A673 (cell line): ENCODE results near the gene SETX. TPM values are rescaled to one million over a fixed set of nuclear protein-coding genes. Genes with fewer than 3 reads are reported as not detected.
"Not testable (repeated sequence)": the region's sequence is repeated elsewhere in the genome, so short reads cannot be mapped to it uniquely, and the experiment has no call there.

ENCODE experiments used
- BruUV-seq: library from RNA; stranded (reverse); fragments of 400-500 nt; replicated peaks from 2 replicates; lab custom pipeline; 2021; lab: Mats Ljungman, UMichigan
- CTCF ChIA-PET: fragments of 300-600 bp; sonication (Branson Sonifier 250); formaldehyde crosslinking; loops from one replicate; lab custom pipeline; 2022; ENCODE audit warnings: antibody characterized with exemption; lab: Charles Lee
- POLR2A ChIA-PET: fragments of 300-600 bp; sonication (Branson Sonifier 250); formaldehyde crosslinking; loops from one replicate; lab custom pipeline; 2022; ENCODE audit warnings: antibody characterized with exemption; ENCODE audit not compliant: low non-redundant PET; lab: Charles Lee
- DNase-seq: peaks from one replicate; pipeline ENCODE4 v3.0.0-alpha.2; 2015; ENCODE audit warnings: low spot score
- H3K27ac ChIP-seq: fragments of 200-600 bp; sonication (generic); 2 replicates; pipeline ENCODE4 v1.5.1; 2016; ENCODE audit warnings: mixed run types, low read depth, mild to moderate bottlenecking, mixed read lengths, antibody characterized with exemption, low read length; ENCODE audit not compliant: poor library complexity, severe bottlenecking
- H3K27me3 ChIP-seq: fragments of 200-600 bp; sonication (generic); replicated peaks from 2 replicates; pipeline ENCODE4 v1.6.1; 2017; ENCODE audit warnings: mixed run types, low read depth, mild to moderate bottlenecking, mixed read lengths, antibody characterized with exemption, low read length; ENCODE audit not compliant: insufficient read depth, poor library complexity
- H3K36me3 ChIP-seq: fragments of 200-600 bp; sonication (generic); 2 replicates; pipeline ENCODE4 v1.6.1; 2016; ENCODE audit warnings: mixed run types, mild to moderate bottlenecking, mixed read lengths, antibody characterized with exemption, low read length; ENCODE audit not compliant: insufficient read depth, poor library complexity, severe bottlenecking
- H3K4me1 ChIP-seq: fragments of 200-600 bp; sonication (generic); 2 replicates; pipeline ENCODE4 v1.6.1; 2017; ENCODE audit warnings: mixed run types, mild to moderate bottlenecking, mixed read lengths, antibody characterized with exemption, low read length; ENCODE audit not compliant: insufficient read depth, poor library complexity, severe bottlenecking
- H3K4me3 ChIP-seq: fragments of 200-600 bp; sonication (generic); 2 replicates; pipeline ENCODE4 v1.5.1; 2016; ENCODE audit warnings: low read depth, mixed run types, mild to moderate bottlenecking, mixed read lengths, low read length; ENCODE audit not compliant: poor library complexity, severe bottlenecking
- H3K9me3 ChIP-seq: fragments of 200-600 bp; sonication (generic); 2 replicates; pipeline ENCODE4 v1.6.1; 2016; ENCODE audit warnings: mixed run types, low read depth, mild to moderate bottlenecking, mixed read lengths, antibody characterized with exemption, low read length; ENCODE audit not compliant: poor library complexity, severe bottlenecking
- EZH2 ChIP-seq: fragments of 200-600 bp; sonication (generic); IDR thresholded peaks from 2 replicates; pipeline ENCODE4 v1.6.1; 2017; ENCODE audit warnings: borderline replicate concordance, low read depth, mild to moderate bottlenecking, mixed read lengths, antibody characterized with exemption, low read length; ENCODE audit not compliant: poor library complexity, severe bottlenecking
- intact Hi-C: fragments of 100-400 bp; cut with micrococcal nuclease; formaldehyde crosslinking; loops from one replicate; pipeline ENCODE4 v1.10.0; 2022; ENCODE audit not compliant: unreplicated experiment
- total RNA-seq: library from RNA; stranded (reverse); gene quantifications from 2 replicates; pipeline ENCODE4 v1.2.3, GENCODE V29; 2021
- TF ChIP-seq, protein P1 (sequence below): fragments of 300-800, 200-600 bp; sonication (generic); conservative IDR thresholded peaks from 2 replicates; pipeline ENCODE4 v1.5.1; 2017; ENCODE audit warnings: low read depth, mild to moderate bottlenecking, antibody characterized with exemption, low read length, moderate library complexity, mixed read lengths

The SETX gene
- total RNA-seq, 1 experiment from 2014 or later, result 41.4 TPM

DNA sequence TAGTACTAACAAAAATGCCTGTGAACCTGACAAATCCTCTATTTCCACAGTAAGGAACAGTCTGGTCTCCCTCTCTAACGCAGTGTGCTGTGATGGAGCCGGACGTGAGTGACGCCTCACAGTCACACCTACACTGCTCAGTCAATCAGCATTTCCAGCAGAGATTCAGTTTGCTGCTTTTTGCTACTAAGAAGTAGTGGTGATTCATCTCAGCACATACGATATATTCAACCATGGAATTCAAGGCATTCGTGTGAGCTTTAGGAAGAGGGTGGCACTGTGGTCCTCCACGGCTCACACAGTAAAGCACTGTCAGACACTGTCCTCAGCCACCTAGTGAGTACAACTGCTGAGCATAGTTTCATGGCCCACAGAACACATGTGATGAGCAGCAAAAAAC lies 70.9 kb downstream of the SETX start:
- POLR2A ChIA-PET, result interaction anchor here (0.6 kb wide), 1 partner anchor 183 kb away, joined by 3 read pairs; no protein-coding TSS in a partner anchor
- H3K27ac ChIP-seq, result no peak overlapping the region

DNA sequence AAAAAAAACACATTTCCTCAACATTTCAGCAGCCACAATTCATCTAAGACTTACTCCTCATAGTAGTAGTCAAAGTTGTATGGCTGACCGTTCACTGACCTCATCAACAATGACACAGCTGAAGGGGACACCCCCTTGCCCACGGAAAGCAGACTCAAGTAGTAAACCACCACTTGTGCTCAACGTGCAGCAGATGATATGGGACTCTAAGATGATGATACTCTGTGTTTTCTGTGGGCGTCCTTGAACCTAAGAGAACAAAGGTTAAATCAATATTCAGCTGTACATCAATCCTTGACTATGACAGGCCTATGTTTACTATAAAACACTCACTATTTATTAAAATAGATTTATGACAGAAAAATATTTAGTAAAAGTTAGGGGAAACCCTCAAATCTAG lies 71.6 kb downstream of the SETX start:
- no peak overlapping the region for H3K27ac ChIP-seq
- H3K27me3 ChIP-seq, result no peaks in the 10 kb centered on the region
- no TSS peak for BruUV-seq
- intact Hi-C loops, result no loop called here
- ChIA-PET POLR2A (no interaction called here), CTCF (no interaction called here)
- TF ChIP-seq, protein P1, sequence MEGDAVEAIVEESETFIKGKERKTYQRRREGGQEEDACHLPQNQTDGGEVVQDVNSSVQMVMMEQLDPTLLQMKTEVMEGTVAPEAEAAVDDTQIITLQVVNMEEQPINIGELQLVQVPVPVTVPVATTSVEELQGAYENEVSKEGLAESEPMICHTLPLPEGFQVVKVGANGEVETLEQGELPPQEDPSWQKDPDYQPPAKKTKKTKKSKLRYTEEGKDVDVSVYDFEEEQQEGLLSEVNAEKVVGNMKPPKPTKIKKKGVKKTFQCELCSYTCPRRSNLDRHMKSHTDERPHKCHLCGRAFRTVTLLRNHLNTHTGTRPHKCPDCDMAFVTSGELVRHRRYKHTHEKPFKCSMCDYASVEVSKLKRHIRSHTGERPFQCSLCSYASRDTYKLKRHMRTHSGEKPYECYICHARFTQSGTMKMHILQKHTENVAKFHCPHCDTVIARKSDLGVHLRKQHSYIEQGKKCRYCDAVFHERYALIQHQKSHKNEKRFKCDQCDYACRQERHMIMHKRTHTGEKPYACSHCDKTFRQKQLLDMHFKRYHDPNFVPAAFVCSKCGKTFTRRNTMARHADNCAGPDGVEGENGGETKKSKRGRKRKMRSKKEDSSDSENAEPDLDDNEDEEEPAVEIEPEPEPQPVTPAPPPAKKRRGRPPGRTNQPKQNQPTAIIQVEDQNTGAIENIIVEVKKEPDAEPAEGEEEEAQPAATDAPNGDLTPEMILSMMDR, result no peak
- no peak for TF ChIP-seq EZH2
- H3K36me3 ChIP-seq, result peaks cover 75% of the 10 kb centered on the region
- H3K9me3 ChIP-seq, result no peaks in the 10 kb centered on the region
- DNase-seq, result no peak
- no peaks in the 10 kb centered on the region for H3K4me1 ChIP-seq
- H3K4me3 ChIP-seq, result no peak overlapping the region

More for the DNA sequence above, 70.9 kb downstream of the SETX start:
- TF ChIP-seq EZH2, result no peak
- TF ChIP-seq, protein P1, result no peak
- CTCF ChIA-PET, result no interaction called here
- H3K4me1 ChIP-seq, result no peaks in the 10 kb centered on the region
- no peaks in the 10 kb centered on the region for H3K27me3 ChIP-seq
- H3K9me3 ChIP-seq, result no peaks in the 10 kb centered on the region
- intact Hi-C loops, result no loop called here
- no peak for DNase-seq
- H3K36me3 ChIP-seq, result peaks cover 77% of the 10 kb centered on the region
- no peak overlapping the region for H3K4me3 ChIP-seq
- no TSS peak for BruUV-seq

DNA sequence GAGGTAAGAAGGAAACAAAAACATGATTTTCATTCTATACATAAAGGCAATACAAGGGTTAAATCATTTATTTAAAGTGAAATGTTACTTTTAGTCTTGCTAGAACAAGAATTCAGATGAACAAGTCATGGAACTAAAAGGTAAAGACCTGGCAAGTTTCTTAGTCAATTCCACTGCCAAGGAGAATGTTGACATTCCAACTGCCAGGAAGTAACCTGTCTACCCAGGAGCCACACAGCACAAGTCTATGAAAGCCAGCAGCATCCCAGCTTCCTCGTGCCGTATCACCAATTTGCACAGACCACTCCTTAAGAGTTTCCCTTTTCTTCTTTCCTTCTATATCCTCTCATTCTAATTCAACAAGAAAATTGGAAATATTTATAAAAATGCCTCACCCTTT lies 79.9 kb downstream of the SETX start:
- Histone ChIP-seq H3K9me3 (no peaks in the 10 kb centered on the region), H3K27me3 (no peaks in the 10 kb centered on the region), H3K36me3 (peaks cover 75% of the 10 kb centered on the region), H3K4me1 (no peaks in the 10 kb centered on the region), H3K4me3 (no peak overlapping the region), H3K27ac (no peak overlapping the region)
- DNase-seq, result no peak
- CTCF ChIA-PET, result interaction anchor here (0.6 to 1.4 kb wide), 2 partner anchors 15 to 173 kb away, joined by 3 read pairs; no protein-coding TSS in a partner anchor
- intact Hi-C loops, result no loop called here
- POLR2A ChIA-PET, result no interaction called here
- BruUV-seq, result no TSS peak
- no peak for TF ChIP-seq EZH2
- TF ChIP-seq, protein P1, result no peak

DNA sequence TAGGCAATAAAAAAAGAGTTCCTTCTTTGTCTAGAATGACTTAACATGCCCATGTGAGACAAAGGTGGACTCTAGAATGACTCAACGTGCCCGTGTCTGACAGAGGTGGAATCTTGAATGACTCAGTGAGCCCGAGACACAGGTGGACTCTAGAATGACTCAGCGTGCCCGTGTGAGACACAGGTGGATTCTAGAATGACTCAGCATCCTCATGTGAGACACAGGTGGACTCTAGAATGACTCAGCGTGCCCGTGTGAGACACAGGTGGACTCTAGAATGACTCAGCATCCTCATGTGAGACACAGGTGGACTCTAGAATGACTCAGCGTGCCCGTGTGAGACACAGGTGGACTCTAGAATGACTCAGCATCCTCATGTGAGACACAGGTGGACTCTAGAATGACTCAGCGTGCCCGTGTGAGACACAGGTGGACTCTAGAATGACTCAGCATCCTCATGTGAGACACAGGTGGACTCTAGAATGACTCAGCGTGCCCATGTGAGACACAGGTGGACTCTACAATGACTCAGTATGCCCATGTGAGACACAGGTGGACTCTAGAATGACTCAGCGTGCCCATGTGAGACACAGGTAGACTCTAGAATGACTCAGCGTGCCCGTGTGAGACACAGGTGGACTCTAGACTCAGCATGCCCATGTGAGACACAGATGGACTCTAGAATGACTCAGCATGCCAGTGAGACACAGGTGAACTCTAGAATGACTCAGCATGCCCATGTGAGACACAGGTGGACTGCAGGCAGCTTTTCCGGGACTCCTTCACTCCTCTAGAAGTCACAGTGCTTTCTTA lies 84.9 kb downstream of the SETX start:
- H3K4me1 ChIP-seq, H3K27me3 ChIP-seq, BruUV-seq, H3K9me3 ChIP-seq, POLR2A ChIA-PET, H3K27ac ChIP-seq, CTCF ChIA-PET, DNase-seq, H3K4me3 ChIP-seq: not testable (repeated sequence)
- intact Hi-C loops, result loop anchor here (2.0 kb wide), 1 partner anchor 507 kb away; no protein-coding TSS in a partner anchor
- peaks cover 57% of the 10 kb centered on the region for H3K36me3 ChIP-seq
